Colonic mucosa (tissue), 4 donors: ENCODE data around the gene BZW1. TPM values are rescaled to one million over a fixed set of nuclear protein-coding genes. Genes with fewer than 3 reads are reported as not detected.

ENCODE experiments used
- DNase-seq: peaks from one replicate; pipeline ENCODE4 v3.0.0-alpha.2; 2020
- H3K27ac ChIP-seq: fragments of 200-600 bp; one replicate; pipeline ENCODE4 v1.8.0; 2021
- H3K27me3 ChIP-seq: fragments of 200-600 bp; one replicate; pipeline ENCODE4 v1.8.0; 2021
- H3K36me3 ChIP-seq: fragments of 200-600 bp; one replicate; pipeline ENCODE4 v1.8.0; 2021
- H3K4me1 ChIP-seq: fragments of 200-600 bp; one replicate; pipeline ENCODE4 v1.8.0; 2021; ENCODE audit warnings: mild to moderate bottlenecking
- H3K4me3 ChIP-seq: fragments of 200-600 bp; one replicate; pipeline ENCODE4 v1.8.0; 2021
- H3K9ac ChIP-seq, 2 donors: one replicate each; pipeline ENCODE4 v1.7.0; 2013; ENCODE audit warnings: control low read depth in 2 of 2, low read depth in 2 of 2, low read length in 2 of 2
- H3K9me3 ChIP-seq: fragments of 200-600 bp; one replicate; pipeline ENCODE4 v1.8.0; 2021
- CTCF ChIP-seq: fragments of 200-600 bp; IDR thresholded peaks from one replicate; pipeline ENCODE4 v1.8.0; 2022; ENCODE audit warnings: antibody characterized with exemption, mild to moderate bottlenecking
- intact Hi-C: fragments of 100-400 bp; cut with DNase I; formaldehyde crosslinking; loops from one replicate; pipeline ENCODE4 v1.14.1; 2022
- total RNA-seq, 2 donors: library from RNA; stranded (reverse); fragmentation: NEBNext Ultra II Directional in 1 of 2; extraction: Animal tissue kit (Norgen Biotek cat#: 25700) in 1 of 2; gene quantifications; one replicate each; pipeline ENCODE4 v1.2.1, GENCODE V29; 2021
- donor health status: healthy.
- donor health status: DM: no; HTN: no; CAD: no.
- donor health status: DM: no; HTN: no; CAD: no.

The BZW1 gene
- total RNA-seq, 2 donors from 2014 or later = 253 to 257 TPM

- Histone ChIP-seq H3K27me3 (no peaks in the 10 kb centered on the region), H3K4me1 (peaks cover 8% of the 10 kb centered on the region), H3K9me3 (no peaks in the 10 kb centered on the region), H3K27ac (peak within 1 kb of the TSS; percentile 100), H3K9ac (peak within 1 kb of the TSS; percentile 99 to 100), H3K4me3 (peak within 1 kb of the TSS; percentile 96), H3K36me3 (peaks cover 3% of the 10 kb centered on the region)
- DNase-seq = peak; percentile 97
- no peak for TF ChIP-seq CTCF
- intact Hi-C loops = no loop called here
These were observed 52.7 kb downstream of the BZW1 start, which contains the start of gene CLK1 for GRCh38 chr2:200864176-200865034. Gene CLK1, minus strand, starts transcription at chr2:200864658. Its CDS starts 2,796 bp downstream, at chr2:200861862.

GRCh38 chr2:200869014-200869413 lies 57.3 kb downstream of the BZW1 start:
- no peak for TF ChIP-seq CTCF
- Histone ChIP-seq H3K4me1 (peaks cover 6% of the 10 kb centered on the region), H3K36me3 (no peaks in the 10 kb centered on the region), H3K27me3 (no peaks in the 10 kb centered on the region), H3K9ac (no peak overlapping the region), H3K4me3 (no peak overlapping the region), H3K9me3 (no peaks in the 10 kb centered on the region), H3K27ac (no peak overlapping the region)
- no peak for DNase-seq
- intact Hi-C loops = no loop called here

- H3K27me3 ChIP-seq = no peaks in the 10 kb centered on the region
- H3K36me3 ChIP-seq = no peaks in the 10 kb centered on the region
- no peak for TF ChIP-seq CTCF
- no peaks in the 10 kb centered on the region for H3K9me3 ChIP-seq
- H3K4me1 ChIP-seq = no peaks in the 10 kb centered on the region
- DNase-seq = no peak
- intact Hi-C loops = no loop called here
- no peak overlapping the region for H3K9ac ChIP-seq
- H3K27ac ChIP-seq = no peak overlapping the region
- no peak overlapping the region for H3K4me3 ChIP-seq
These were observed 59.4 kb downstream of the BZW1 start for GRCh38 chr2:200871151-200871550.

- Histone ChIP-seq H3K9ac (no peak overlapping the region), H3K4me3 (no peak overlapping the region), H3K36me3 (no peaks in the 10 kb centered on the region), H3K27me3 (no peaks in the 10 kb centered on the region), H3K27ac (no peak overlapping the region), H3K4me1 (no peaks in the 10 kb centered on the region), H3K9me3 (no peaks in the 10 kb centered on the region)
- intact Hi-C loops = no loop called here
- DNase-seq = no peak
- no peak for TF ChIP-seq CTCF
These were observed 61.9 kb downstream of the BZW1 start for GRCh38 chr2:200873560-200873959.

Other genes with a start within 250 kb of the BZW1 start
- gene AOX1, start 225.9 kb upstream of the BZW1 start, total RNA-seq = 1 to 10 TPM; 2.9 to 3.3 TPM
- 10 to 100 TPM; 49.4 to 59.5 TPM for gene CLK1, start 52.7 kb downstream of the BZW1 start, total RNA-seq
- 10 to 100 TPM; 20.1 to 32.8 TPM for gene PPIL3, start 77.2 kb downstream of the BZW1 start, total RNA-seq
- gene NIF3L1, start 77.5 kb downstream of the BZW1 start, total RNA-seq = 10 to 100 TPM; 26.7 to 38.4 TPM
- gene ORC2, start 151.8 kb downstream of the BZW1 start, total RNA-seq = 10 to 100 TPM; 36.4 to 39.0 TPM